B cell (primary cell): ENCODE data around the gene CORO2B. TPM values are rescaled to one million over a fixed set of nuclear protein-coding genes. Genes with fewer than 3 reads are reported as not detected.

Source experiments
- ATAC-seq: fragments of 200-7000 bp; cut with Tn5 transposase; one replicate; pipeline ENCODE4 v1.10.0; 2021; ENCODE audit warnings: low read depth, mild to moderate bottlenecking, moderate number of reproducible peaks, moderate library complexity
- CTCF ChIA-PET: fragments of 350-600 bp; sonication (Branson Sonifier 250); formaldehyde crosslinking; loops from one replicate; lab custom pipeline; 2021; ENCODE audit warnings: antibody characterized with exemption, inconsistent platforms; lab: Charles Lee
- POLR2A ChIA-PET: fragments of 350-600 bp; sonication (Branson Sonifier 250); formaldehyde crosslinking; loops from one replicate; lab custom pipeline; 2021; ENCODE audit warnings: antibody characterized with exemption; lab: Charles Lee
- DNase-seq: peaks from one replicate; pipeline ENCODE4 v3.0.0; 2013
- H2AFZ ChIP-seq: 2 replicates; pipeline ENCODE4 v1.6.1; 2012; ENCODE audit warnings: mild to moderate bottlenecking, low read depth, low read length; ENCODE audit not compliant: insufficient read depth, poor library complexity, severe bottlenecking
- H3K27ac ChIP-seq, 2 donors: 1 replicate in 1 of 2; 2 replicates in 1 of 2; pipeline ENCODE4 v1.5.1; 2012 to 2013; ENCODE audit warnings: low read length in 2 of 2, mild to moderate bottlenecking in 2 of 2, moderate library complexity in 1 of 2
- H3K27me3 ChIP-seq, 4 experiments: fragments of 200-600 bp in 1 of 4; sonication (generic) in 1 of 4; replicated peaks in 1 of 4; 1 replicate in 2 of 4; 2 replicates in 2 of 4; pipeline versions ENCODE4 v1.6.1 to v1.7.0; 2013 to 2016; ENCODE audit warnings: low read length in 3 of 4, mild to moderate bottlenecking in 2 of 4, mixed read lengths in 1 of 4, moderate library complexity in 1 of 4; ENCODE audit not compliant: insufficient read depth in 4 of 4, control insufficient read depth in 3 of 4; ENCODE audit errors: control extremely low read depth in 1 of 4
- H3K36me3 ChIP-seq, 2 experiments: replicated peaks in 1 of 2; 1 replicate in 1 of 2; 2 replicates in 1 of 2; pipeline versions ENCODE4 v1.6.1 to v1.7.1; 2013; ENCODE audit warnings: low read length in 1 of 2; ENCODE audit not compliant: insufficient read depth in 2 of 2, control insufficient read depth in 1 of 2; ENCODE audit errors: control extremely low read depth in 1 of 2, extremely low read depth in 1 of 2
- H3K4me1 ChIP-seq, 2 donors: fragments of 200-600 bp in 1 of 2; sonication (generic) in 1 of 2; 1 replicate in 1 of 2; 2 replicates in 1 of 2; pipeline versions ENCODE4 v1.5.1 to v1.6.1; 2013 to 2017; ENCODE audit warnings: low read length in 2 of 2; ENCODE audit not compliant: control insufficient read depth in 2 of 2, insufficient read depth in 2 of 2
- H3K4me2 ChIP-seq: replicated peaks from 2 replicates; pipeline ENCODE3; 2012; ENCODE audit warnings: mild to moderate bottlenecking, low read depth, low read length; ENCODE audit not compliant: poor library complexity, severe bottlenecking
- H3K4me3 ChIP-seq, 5 experiments: fragments of 200-600 bp in 1 of 5; sonication (generic) in 1 of 5; 1 replicate in 3 of 5; 2 replicates in 2 of 5; pipeline versions ENCODE4 v1.5.1 to v1.7.0; 2011 to 2016; ENCODE audit warnings: low read length in 4 of 5, mild to moderate bottlenecking in 4 of 5, low read depth in 2 of 5, control low read depth in 1 of 5, moderate library complexity in 1 of 5; ENCODE audit not compliant: insufficient read depth in 1 of 5; ENCODE audit errors: control extremely low read depth in 1 of 5, extremely low read depth in 1 of 5
- H3K79me2 ChIP-seq: fragments of 200-600 bp; sonication (generic); one replicate; pipeline ENCODE4 v1.6.0; 2016; ENCODE audit warnings: low read length; ENCODE audit not compliant: control insufficient read depth, insufficient read depth
- H3K9ac ChIP-seq: fragments of 200-600 bp; sonication (generic); 2 replicates; pipeline ENCODE4 v1.6.1; 2017; ENCODE audit warnings: mild to moderate bottlenecking, low read length, moderate library complexity
- H3K9me3 ChIP-seq, 3 donors: one replicate each; pipeline versions ENCODE4 v1.6.1 to v1.7.1; 2013; ENCODE audit warnings: low read length in 2 of 3; ENCODE audit not compliant: control insufficient read depth in 2 of 3, insufficient read depth in 1 of 3; ENCODE audit errors: control extremely low read depth in 1 of 3
- H4K20me1 ChIP-seq: 2 replicates; pipeline ENCODE4 v1.6.0; 2012; ENCODE audit warnings: mild to moderate bottlenecking, low read length; ENCODE audit not compliant: insufficient read depth, control insufficient read depth, poor library complexity, severe bottlenecking
- H3K27ac Mint-ChIP-seq: one replicate; pipeline ENCODE4 v1.8.0; 2021; ENCODE audit warnings: mixed read lengths
- H3K27me3 Mint-ChIP-seq: one replicate; pipeline ENCODE4 v1.8.0; 2021; ENCODE audit warnings: mixed read lengths
- H3K4me1 Mint-ChIP-seq: one replicate; pipeline ENCODE4 v1.8.0; 2021; ENCODE audit warnings: mixed read lengths
- H3K4me3 Mint-ChIP-seq: one replicate; pipeline ENCODE4 v1.8.0; 2021; ENCODE audit warnings: mixed read lengths
- H3K9me3 Mint-ChIP-seq: one replicate; pipeline ENCODE4 v1.8.0; 2022; ENCODE audit warnings: mixed read lengths; ENCODE audit not compliant: insufficient read depth
- CTCF ChIP-seq: fragments of 200-600 bp; IDR thresholded peaks from one replicate; pipeline ENCODE4 v1.8.0; 2022; ENCODE audit warnings: antibody characterized with exemption, mild to moderate bottlenecking
- EZH2 ChIP-seq: IDR thresholded peaks from 2 replicates; pipeline ENCODE4 v1.6.1; 2012; ENCODE audit warnings: borderline replicate concordance, low read depth, mild to moderate bottlenecking, moderate library complexity, low read length; ENCODE audit not compliant: insufficient read depth, poor library complexity, severe bottlenecking
- WGBS: methylation state at CpG from one replicate; pipeline ENCODE4 v1.1.5; 2013; ENCODE audit warnings: missing lambda C conversion rate; ENCODE audit not compliant: insufficient coverage; 5-methylcytosine and 5-hydroxymethylcytosine counted together
- intact Hi-C: fragments of 100-400 bp; cut with micrococcal nuclease; formaldehyde crosslinking; loops from one replicate; pipeline ENCODE4 v1.10.0; 2022
- polyA plus RNA-seq: library from polyadenylated mRNA; depleted of rRNA; stranded (reverse); fragments of >200 nt; gene quantifications from 2 replicates; pipeline ENCODE4 v1.2.3, GENCODE V29; 2012
- total RNA-seq, 2 donors: library from RNA; stranded (reverse); fragments of 120-200 nt in 1 of 2; gene quantifications; 1 replicate in 1 of 2; 2 replicates in 1 of 2; pipeline versions ENCODE4 v1.2.3 to v1.2.4, GENCODE V29; 2013 to 2022

Gene CORO2B
- total and polyA plus RNA-seq, 2 donors (not counting 1 experiment from before 2014, with no cell fraction given), result 9.5 to 11.3 TPM

- TF ChIP-seq EZH2 (no peak), CTCF (peak; percentile 84)
- Histone ChIP-seq H2AFZ (no peak overlapping the region), H3K9me3 (no peaks in the 10 kb centered on the region), H4K20me1 (no peaks in the 10 kb centered on the region), H3K36me3 (no peaks in the 10 kb centered on the region), H3K79me2 (no peaks in the 10 kb centered on the region), H3K9ac (no peak overlapping the region), H3K27me3 (peaks cover 0 to 34% (median 13%) of the 10 kb centered on the region in 4 experiments), H3K27ac (no peak overlapping the region), H3K4me2 (no peak overlapping the region), H3K4me3 (no peak overlapping the region), H3K4me1 (peaks cover 8 to 10% of the 10 kb centered on the region in 2 donors)
- DNase-seq (peak; percentile 78), ATAC-seq (no peak)
- no peak overlapping the region for H3K27ac Mint-ChIP-seq
- peaks cover 7% of the 10 kb centered on the region for H3K4me1 Mint-ChIP-seq
- 31% methylated on average over 9 of the region's 10 CpGs for WGBS
- ChIA-PET CTCF (interaction anchor here (0.7 to 14.0 kb wide), 16 partner anchors 9 to 371 kb away, joined by 3 to 409 read pairs (median 7); no protein-coding TSS in a partner anchor), POLR2A (no interaction called here)
- intact Hi-C loops, result loop anchor here (1.0 kb wide), 2 partner anchors 120 to 322 kb away; no protein-coding TSS in a partner anchor
- H3K9me3 Mint-ChIP-seq, result no peaks in the 10 kb centered on the region
- H3K27me3 Mint-ChIP-seq, result peaks cover 63% of the 10 kb centered on the region
- H3K4me3 Mint-ChIP-seq, result no peak overlapping the region
Measured at GRCh38 chr15:68553994-68554720, 24.6 kb upstream of the CORO2B start.
